Dermis blood vessel endothelial cell (primary cell): ENCODE data around the gene GALC. TPM values are rescaled to one million over a fixed set of nuclear protein-coding genes. Genes with fewer than 3 reads are reported as not detected.
A peak's percentile ranks its signal among the peaks of the same experiment; 100 is the strongest.
"Not testable (repeated sequence)": the region's sequence is repeated elsewhere in the genome, so short reads cannot be mapped to it uniquely, and the experiment has no call there.

Source experiments
- DNase-seq: peaks from one replicate; pipeline ENCODE4 v3.0.0; 2010
- total RNA-seq: library from RNA; depleted of rRNA; stranded (reverse); fragments of >200 nt; gene quantifications from 2 replicates; pipeline ENCODE4 v1.2.3, GENCODE V29; 2014

GALC gene
- total RNA-seq = 12.7 and 16.8 TPM in 2 replicates

GRCh38 chr14:87992718-87993628, at the start of gene GALC:
Gene GALC, minus strand, starts transcription at chr14:87993182. Its CDS starts 18 bp downstream, at chr14:87993164.
- DNase-seq = peak; percentile 95

GRCh38 chr14:88040146-88040545, 47.2 kb upstream of the GALC start:
- DNase-seq = no peak

DNA sequence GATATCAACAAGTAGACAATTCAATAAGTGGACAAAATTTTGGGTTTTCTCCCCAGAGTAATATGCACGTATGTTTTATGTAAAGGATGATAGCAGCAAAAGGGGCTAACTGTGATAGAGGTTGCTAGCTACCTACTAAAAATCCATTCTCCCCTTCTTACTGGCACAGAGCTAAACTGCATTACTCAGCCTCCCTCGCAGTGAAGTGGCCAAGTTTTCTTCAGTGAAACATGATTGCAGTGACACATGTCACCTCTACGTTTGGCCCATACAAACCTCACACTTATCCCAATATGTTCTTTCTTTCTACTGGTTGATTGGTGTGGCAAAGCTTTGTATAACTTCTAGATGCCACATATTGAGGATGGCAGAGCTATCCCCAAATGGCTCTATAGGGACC, 46.2 kb upstream of the GALC start:
- DNase-seq = no peak

DNA sequence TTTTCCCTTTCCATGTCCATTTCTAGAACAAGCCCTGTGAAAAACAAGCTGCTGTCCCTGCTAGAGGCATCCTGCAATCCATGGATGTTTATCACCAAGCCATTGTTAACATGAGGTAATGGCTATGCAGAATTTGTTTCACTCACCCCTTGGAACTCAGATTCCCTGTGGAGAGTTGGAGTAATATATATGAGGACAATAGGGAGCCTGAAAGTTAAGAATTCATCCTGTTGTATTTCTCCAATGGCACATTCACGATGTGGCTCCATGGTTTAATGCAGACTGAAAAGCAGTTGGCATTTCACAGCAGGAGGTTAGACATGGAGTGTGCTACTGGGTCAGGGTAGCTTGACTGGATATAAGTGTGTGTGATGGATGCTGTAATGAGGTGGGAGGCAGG, 44.3 kb upstream of the GALC start:
- DNase-seq = no peak

GRCh38 chr14:88036422-88036821, 43.4 kb upstream of the GALC start:
- DNase-seq = no peak

DNA sequence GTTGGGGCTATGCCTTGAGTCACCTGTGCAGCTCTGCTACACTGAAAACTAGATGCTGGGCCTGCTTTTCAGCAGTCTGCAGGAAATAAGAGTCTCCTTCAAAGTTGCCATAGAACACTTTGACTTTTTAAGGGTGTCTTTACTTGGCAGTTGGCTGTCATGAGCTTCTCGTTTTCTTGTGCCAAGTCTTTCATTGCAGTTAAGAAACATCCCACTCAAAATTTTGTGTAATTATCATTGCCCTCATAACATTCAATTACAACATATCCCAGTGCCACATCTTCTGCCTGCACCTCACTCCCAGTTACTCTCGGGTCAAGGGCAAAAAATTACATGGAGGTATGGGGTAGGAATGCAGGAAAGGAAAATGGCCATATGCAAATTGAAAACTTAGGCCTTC, 41.1 kb upstream of the GALC start:
- no peak for DNase-seq

GRCh38 chr14:88032373-88032772, 39.4 kb upstream of the GALC start:
- DNase-seq = no peak

DNA sequence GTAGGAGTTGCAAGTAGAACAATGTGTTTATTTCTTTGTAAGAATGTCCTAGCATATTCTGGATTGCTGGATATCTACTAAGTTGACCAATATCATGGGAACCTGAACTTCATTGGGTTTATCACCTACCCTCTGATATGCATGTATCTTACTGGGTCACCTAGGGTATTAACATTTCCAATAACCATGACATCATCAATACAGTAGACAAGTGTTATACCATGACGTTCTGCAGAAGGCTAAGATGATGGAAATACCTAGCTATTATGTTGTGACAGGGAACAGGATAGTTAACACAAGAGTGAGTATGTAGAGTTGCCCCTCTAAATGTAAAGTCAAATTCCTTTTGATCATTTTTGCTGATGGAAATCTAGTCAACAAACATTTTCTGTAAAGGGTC, 37.9 kb upstream of the GALC start:
- no peak for DNase-seq

GRCh38 chr14:88030079-88030478, 37.1 kb upstream of the GALC start:
- DNase-seq = no peak

- DNase-seq = no peak
These were observed 36.5 kb upstream of the GALC start for GRCh38 chr14:88029500-88029899.

DNA sequence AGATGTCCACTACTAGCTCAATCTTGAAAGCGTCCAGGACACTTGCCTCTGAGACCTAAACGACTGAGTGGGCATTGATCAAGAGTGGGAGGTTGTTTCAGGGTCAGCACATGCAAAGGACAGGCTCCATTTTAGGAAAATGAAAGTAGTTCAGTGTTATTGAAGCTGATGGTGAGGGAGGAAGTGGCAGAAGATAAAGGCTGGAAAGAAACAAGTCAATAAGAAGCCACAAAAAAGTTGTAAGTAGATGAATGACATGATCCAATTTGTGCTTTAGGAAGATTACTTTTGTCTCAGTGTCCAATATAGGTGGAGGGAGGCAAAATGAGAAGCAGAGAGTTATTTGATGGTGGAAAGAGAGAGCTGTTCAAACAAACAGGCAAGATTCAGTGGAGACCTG, 33.9 kb upstream of the GALC start:
- no peak for DNase-seq

DNA sequence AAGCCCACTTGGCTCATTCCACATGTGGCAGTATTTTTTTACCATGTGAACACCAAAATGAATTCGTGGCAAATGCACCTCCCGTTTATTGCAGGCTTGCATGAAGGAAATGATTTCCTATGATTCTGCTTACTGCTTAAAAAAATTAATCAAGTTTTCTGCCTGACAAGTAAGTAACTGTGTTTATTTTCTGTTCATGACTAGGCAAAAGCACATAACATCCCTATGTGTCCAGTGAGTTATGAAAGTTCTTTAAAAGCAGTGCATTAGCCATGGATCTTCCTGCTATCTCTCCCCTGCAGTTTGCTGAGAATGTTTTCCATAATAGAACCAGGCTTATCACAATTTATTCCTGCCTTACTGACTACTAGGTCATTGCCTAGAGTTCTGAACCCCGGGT, 32.3 kb upstream of the GALC start:
- DNase-seq = no peak

GRCh38 chr14:88024252-88025086, 31.5 kb upstream of the GALC start:
- DNase-seq = not testable (repeated sequence)

DNA sequence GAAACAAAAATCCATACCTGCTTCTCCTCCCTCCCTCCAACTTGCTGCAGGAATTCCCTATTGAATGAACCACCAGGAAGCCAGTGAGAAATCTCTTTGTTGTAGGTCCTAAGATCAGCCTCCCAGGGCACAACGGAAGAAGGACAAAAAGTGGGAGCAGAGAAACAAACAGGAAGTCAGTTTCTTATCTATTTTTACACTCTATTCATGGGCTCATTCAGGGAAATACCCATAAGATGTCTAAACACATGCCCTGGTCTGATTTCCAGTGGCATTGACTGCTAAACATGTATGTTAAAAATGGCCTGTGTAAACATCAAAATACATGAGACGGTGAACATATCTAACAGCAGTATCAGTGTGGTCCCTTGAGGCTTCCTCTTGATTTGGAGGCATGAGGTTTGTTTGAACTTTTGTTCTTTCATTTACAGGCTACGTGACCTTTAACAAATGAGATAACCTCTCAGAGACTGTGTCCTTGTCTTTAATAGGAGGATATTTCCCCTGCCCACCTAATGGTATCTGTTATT, 30.7 kb upstream of the GALC start:
- DNase-seq = no peak

DNA sequence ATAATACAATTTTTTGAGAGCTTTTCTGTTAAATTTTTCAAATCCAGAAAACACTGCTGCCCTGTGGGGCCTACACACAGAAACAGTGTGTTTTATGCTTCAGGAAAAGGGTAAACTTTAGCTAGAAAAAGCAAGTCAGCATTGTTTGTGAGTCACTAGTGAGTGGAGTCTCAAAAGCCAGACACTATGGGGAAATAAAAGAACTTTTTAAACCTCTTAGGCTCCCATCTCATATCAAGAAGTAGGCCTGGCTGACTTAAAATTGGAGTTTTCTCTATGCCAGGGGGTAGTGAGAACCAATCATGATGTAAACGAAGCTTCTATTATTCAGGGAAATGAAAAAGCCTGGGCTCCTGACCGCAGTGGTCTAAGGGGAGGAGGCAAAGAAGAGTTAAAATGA, 24.6 kb upstream of the GALC start:
- no peak for DNase-seq

DNA sequence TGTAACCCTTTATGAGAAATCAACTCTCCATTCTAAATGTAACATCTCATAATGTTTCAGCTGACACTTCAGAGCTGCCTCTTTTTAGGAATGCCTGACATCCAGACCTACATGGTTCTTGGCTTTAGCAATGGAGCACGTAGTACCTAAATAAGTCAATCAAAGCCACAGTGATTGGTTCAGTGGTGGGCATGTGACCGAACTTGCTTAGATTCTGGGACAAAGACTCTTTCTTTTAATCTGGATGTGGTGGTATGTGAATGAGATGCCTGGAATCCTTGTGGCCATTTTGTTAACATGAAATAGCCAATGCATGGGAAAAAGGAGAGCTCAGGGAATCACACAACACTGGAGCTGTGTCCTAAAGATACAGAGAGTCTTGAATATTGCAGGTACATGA, 23.8 kb upstream of the GALC start:
- DNase-seq = no peak

GRCh38 chr14:88013750-88014349, 20.9 kb upstream of the GALC start:
- DNase-seq = peak; percentile 77

- DNase-seq = no peak
These were observed 19.5 kb upstream of the GALC start for GRCh38 chr14:88012495-88012894.

DNA sequence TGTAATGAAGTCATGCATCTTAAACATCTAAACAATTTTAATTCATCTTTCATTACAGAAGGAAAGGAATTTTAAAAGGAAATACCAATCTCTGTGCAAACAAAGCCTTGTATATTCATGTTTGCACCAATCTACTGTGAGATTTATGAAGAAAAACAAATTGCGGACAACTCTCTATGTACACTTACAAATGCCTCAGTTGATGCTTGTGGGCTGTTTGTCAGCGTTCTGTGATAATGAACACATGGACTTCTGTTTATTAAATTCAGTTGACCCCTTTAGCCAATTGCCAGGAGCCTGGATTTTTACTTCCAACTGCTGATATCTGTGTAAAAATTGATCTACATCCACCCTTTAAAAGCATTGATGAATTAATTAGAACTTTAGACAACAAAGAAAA, 17.3 kb upstream of the GALC start:
- no peak for DNase-seq

- no peak for DNase-seq
These were observed 16.5 kb upstream of the GALC start for GRCh38 chr14:88009486-88009885.

DNA sequence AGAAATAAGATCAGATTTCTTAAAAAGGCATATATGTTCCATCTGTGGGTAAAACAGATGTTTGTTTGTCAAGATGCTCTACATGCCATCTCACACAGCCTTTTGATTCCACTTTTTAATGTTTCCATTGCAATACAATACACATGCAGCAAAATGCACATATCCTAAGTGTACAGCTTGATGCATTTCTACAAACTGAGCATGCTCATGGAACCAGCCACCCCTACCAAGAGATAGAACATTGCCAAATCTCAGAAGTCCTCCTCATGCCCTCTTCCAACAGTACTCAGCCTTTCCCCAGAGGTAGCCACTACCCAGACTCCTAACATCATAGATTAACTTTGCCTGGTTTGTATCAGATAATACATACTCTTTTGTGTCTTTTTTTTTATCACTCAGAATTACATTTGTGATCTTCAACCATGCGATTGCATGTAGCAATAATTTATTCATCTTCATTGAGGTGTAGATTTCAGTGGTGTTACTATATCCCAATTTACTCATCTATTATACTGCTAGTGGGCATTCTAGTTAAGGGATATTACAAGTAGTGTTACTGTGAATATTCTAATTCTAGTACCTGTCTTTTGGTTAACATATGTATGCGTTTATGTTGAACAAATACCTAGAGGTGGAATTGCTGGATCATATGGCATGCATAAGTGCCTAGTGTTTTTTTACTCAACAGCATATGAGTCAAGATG, 15.2 kb upstream of the GALC start:
- no peak for DNase-seq

- no peak for DNase-seq
These were observed 14.6 kb upstream of the GALC start for GRCh38 chr14:88007608-88008007.
